HTR-8/SVneo (cell line): ENCODE measurements around the gene DCST1.

Experiments used
- DNase-seq: peaks from one replicate; pipeline ENCODE4 v3.0.0; 2011; ENCODE audit warnings: low spot score, mixed read lengths; ENCODE audit not compliant: insufficient read length
- FAIRE-seq: peaks from 2 replicates; lab custom pipeline; 2011; peaks lifted over from hg19 to GRCh38; lab: Jason Lieb, UNC

DCST1 gene

DNA sequence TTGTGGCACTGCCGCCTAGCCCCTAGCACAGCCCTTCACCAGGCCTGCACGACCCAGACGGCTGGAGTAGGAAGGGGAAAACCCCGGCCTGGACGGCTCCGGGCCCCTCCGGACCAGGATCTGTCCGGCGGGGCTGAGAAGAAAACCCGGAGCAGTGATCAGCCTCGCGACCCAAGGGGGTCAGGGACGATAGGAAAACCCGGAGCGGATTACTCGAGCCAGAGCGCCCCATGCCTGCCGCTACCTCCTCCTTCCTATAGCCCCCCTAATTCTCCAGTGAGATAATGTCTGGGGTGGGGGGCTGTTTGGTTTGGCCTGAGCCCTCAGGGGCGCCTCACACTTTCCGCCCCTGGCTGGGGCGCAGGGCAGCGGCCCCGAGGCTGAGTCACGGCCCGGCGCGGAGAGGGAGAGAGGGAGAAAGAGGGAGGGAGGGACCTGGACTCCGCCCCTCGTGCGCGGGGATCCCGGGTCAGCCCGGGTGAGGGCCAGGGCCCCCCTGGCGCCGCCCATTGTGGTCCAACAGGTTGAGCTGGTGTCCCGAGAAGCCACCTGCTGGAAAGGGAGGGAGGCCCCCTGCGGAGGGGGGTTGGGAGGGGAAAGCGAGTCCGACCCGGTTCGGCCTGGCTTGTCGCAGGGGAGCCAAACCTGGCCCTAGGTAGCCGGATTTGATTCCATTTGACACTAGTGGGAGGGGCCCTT, 32.7 kb upstream of the DCST1 start:
- peak; percentile 78 for DNase-seq
- no peak for FAIRE-seq

DNA sequence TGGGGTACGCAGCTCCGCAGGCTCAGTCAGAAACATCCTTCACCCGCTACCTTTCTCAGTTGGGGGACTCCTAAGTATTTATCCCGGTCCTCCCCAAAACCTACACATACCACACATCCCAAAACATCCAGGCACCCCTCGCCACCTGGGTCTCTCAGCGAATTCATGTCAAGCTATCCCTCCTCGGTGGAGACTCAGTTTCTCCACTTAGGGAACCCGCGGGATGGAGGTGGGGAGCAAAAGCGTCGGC, 32.3 kb upstream of the DCST1 start:
- FAIRE-seq, result no peak

DNA sequence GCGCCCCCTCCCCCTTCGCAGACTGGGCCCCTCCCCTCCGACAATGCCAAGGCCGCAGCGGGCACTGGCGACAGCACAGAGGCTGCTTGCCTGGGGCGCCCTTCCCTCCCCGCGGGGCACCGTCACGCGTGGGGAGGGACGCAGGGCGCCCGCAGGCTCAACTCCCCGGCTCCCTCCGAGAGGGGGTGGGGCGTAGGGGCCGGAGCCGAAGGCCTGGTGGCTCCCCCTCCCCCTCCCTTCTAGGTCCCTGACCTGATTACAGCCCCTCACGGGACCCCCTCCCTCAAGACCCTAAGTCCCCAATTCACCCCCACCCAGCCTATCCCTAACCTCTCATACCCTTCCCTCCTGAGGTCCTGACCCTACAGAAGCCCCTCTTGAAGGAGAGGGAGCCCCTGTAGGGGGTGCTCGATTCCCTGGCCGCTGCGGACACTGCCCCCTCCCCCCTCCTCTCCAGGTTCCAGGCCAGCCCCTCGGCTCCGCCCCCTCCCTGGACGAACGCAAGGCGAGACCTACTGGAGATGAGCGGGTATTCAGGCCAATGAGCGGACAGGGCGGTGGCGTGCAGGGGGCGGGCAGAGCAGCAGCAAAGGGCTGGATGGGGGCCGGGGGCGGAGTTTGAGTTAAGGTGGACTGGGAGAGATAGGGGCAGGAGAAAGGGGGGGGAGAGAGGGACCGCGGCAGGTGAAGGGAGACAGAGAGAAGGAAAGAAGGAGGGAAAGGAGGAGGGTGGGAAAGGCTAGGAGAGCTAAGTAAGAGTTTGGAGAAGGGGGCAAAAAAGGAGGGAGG, 31.8 kb upstream of the DCST1 start:
- DNase-seq (peak; percentile 96), FAIRE-seq (no peak)

More for the DNA sequence above, 32.3 kb upstream of the DCST1 start:
- peak; percentile 38 for DNase-seq

DNA sequence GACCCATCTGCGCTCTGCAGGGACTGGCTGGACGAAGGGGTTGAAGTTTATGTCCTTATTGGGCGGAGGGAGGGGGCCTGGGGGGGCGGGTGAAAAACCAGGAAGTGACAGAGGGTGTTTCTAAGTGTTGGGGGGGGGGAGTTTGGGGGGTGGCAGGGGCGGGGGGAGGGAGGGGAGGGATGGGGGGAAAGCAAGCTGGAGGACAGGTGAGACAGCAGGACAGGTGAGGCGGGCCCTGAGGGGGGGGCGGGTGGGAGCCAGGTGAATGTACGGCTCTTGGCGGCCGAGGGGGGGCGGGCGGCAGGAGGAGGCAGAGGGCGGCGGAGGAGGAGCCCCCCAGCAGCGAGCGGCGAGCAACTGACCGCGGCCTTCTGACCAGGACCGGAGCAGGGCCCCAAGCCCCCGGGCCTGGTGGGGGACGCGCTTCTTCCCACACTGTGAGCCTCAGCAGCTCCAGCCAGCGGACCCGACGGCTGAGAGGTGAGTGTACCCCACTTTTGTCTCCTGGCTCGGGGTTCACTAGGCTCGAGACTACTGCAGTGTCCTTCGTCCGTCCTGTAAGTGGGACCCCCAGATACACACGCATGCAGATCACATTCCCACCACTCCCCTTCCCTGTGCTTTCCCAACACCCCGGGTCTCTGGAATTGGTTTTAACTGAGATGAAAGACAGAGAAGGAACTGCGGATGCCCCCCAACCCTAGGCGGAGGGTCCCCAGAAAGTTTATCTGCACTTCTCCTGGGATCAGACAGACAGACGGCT, 31.0 kb upstream of the DCST1 start, which contains the start of gene ZBTB7B:
Gene ZBTB7B, plus strand, starts transcription at position 339 of the 763 bp plus-strand sequence. CDS start 11,859 bp downstream, outside the sequence.
- DNase-seq (no peak), FAIRE-seq (no peak)

- DNase-seq, result no peak
These were observed 30.3 kb upstream of the DCST1 start for GRCh38 chr1:155003227-155003765.

DNA sequence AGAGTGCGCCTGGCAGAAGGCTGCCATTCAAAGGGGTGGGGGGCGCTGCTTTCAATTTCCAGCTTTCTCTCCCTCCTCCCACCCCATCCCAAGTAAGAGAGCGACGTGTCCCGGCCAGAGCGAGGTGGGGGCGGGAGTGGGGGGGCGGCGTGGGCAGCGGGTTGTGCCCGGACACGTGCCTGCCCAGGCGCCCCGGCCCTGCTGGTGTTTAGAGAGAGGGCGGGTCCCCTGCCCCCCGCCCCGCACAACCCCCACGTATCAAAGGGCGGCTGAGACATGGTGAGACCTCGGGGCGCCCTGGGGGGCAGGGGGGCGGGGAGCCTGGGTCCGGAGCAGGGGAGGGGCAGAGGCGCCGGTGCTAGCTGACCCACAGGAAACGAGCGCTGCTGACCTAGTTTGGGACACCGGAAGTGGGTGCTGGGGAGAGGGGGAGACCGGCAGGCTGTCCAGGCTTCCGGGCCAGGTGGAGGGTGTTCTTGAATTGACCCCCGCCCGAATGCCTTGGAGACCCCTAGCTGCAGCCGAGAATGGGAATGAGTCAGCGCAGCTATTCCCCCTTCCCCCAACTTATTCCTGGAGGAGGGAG, 29.8 kb upstream of the DCST1 start:
- no peak for FAIRE-seq
- peak; percentile 55 for DNase-seq

More at GRCh38 chr1:155003227-155003765, 30.3 kb upstream of the DCST1 start:
- no peak for FAIRE-seq

DNA sequence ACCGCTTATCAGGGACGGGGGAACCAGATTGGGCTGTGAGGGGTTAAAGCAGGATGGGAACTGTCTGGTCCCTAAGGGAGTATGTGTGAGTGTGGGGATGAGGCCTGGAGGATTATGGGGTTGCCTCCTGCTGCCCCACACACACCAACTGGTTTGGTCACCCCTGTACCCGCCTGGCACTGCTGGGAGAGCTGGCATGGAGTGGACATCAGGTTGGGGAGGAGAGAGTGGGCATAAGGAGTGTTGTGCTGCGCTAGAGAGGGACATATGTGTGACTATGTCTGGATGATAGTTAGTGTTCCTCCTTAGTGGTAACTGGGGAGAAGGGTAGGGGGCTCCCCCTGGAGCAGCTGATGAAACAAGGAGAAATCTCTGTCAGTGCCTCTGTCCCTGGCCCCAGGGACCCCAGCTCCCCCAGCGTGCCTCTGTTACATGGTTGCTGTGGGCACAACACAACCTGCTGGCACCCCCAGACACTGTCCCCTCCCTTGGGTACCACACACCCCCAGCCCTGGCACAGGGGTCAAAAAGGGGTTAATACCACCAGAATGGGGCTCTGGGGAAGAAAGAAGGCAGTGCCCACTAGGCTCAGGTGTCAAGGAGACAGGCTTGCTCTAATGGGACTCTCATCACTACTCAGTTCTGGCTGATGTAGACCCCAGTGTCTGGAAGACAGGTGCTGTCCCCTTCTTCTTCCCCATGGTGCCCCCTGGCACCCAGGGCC, 29.1 kb upstream of the DCST1 start:
- no peak for FAIRE-seq
- DNase-seq, result no peak

GRCh38 chr1:155005076-155006011, 28.3 kb upstream of the DCST1 start:
- DNase-seq, result no peak

DNA sequence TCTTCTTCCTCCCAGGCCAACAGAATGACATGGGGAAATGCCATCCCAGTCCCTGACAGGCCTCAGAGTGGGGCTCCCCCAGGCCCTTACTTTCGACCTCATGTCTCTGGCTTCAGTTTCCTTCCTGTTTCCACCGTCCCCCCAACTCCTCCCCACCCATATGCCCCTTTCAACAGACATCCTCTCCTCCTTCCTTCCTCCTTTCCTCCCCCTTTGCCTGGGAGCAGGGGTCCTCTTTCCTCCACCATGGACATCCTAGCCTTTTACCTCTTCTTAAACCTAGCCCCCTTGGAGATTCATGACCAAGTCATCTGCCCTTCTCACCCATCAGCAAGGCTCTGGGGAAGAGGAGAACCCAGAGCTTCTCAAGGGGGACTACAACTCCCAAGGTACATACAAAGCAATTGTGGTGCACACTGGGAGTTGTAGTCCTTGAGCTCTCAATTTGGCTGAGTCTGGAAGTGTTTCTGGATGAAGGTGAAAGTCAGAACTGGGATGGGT, 27.0 kb upstream of the DCST1 start:
- FAIRE-seq (no peak), DNase-seq (no peak)

More at GRCh38 chr1:155005076-155006011, 28.3 kb upstream of the DCST1 start:
- no peak for FAIRE-seq

- DNase-seq (no peak), FAIRE-seq (no peak)
These were observed 26.3 kb upstream of the DCST1 start for GRCh38 chr1:155007251-155007828.

GRCh38 chr1:155008015-155008941, 25.3 kb upstream of the DCST1 start:
- FAIRE-seq, result no peak
- DNase-seq, result no peak

DNA sequence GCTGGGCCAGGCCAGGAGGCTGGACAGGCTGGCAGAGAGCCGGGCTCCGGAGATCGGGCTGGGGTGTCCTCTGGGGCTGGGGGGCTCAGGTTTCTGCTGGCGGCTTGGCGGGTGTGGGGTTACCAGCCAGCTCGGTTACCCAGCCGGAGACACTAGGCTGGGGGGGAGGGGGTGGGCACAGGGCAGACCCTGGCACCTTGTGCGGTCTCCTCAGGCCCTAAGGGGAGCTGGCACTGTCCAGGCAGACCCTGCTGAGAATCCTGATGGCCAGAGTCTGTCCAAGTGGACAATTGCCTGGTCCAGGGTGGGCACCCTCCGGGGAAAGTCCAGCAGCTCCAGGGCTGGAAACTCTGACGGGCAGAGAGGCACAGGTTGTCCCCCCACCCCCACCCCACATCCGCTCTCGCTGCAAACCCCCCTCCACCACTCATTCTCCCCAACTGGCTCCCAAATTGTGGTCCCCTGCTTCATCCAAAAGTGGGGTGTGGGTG, 24.4 kb upstream of the DCST1 start:
- DNase-seq (no peak), FAIRE-seq (no peak)

- DNase-seq, result no peak
- FAIRE-seq, result no peak
These were observed 23.9 kb upstream of the DCST1 start for GRCh38 chr1:155009742-155010141.

DNA sequence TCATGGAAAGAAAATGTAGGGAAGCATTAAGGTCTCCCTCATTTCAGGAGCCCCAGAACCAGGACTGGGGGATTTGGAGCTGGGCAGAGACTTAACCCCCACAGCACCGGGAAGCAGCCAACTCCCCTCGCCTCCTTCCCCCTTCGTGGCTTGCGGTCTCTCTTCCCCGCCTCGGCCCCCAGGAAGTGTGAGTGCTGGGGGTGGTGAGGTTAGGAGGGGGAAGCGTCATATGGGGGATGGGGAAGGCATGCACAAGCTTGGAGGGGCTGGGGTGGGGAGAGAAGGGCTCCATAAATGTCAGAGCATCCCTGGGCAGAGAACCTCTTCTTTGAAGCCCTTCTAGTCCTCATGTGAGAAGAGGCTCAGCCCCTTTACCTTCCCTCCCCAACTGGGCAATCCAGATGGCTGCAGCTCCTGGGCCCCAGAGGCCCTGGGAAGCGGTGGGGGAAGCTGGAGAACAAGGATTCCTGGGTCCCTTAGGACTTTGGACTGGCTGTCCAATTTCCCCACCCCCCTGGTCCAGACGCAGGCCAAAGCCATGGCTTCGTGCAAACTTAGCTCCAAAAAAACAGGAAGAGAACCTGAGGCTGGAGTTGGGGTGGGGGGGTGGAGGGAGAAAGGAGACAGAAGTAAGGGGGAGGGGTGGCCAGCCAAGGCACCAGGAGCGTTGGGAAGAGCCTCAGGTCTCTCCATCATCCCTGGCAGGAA, 23.3 kb upstream of the DCST1 start:
- FAIRE-seq, result no peak
- no peak for DNase-seq

- FAIRE-seq (no peak), DNase-seq (no peak)
These were observed 22.6 kb upstream of the DCST1 start for GRCh38 chr1:155011004-155011416.

GRCh38 chr1:155011437-155012025, 22.1 kb upstream of the DCST1 start:
- DNase-seq, result no peak
- FAIRE-seq, result no peak
